Measurements from ENCODE around the gene GOLGA6L10. TPM values are rescaled to one million over a fixed set of nuclear protein-coding genes. Genes with fewer than 3 reads are reported as not detected.
"Not testable (repeated sequence)": the region's sequence is repeated elsewhere in the genome, so short reads cannot be mapped to it uniquely, and the experiment has no call there.

Gene GOLGA6L10
- total RNA-seq, 2 donors from 2014 or later = 1.4 to 1.8 TPM

DNA sequence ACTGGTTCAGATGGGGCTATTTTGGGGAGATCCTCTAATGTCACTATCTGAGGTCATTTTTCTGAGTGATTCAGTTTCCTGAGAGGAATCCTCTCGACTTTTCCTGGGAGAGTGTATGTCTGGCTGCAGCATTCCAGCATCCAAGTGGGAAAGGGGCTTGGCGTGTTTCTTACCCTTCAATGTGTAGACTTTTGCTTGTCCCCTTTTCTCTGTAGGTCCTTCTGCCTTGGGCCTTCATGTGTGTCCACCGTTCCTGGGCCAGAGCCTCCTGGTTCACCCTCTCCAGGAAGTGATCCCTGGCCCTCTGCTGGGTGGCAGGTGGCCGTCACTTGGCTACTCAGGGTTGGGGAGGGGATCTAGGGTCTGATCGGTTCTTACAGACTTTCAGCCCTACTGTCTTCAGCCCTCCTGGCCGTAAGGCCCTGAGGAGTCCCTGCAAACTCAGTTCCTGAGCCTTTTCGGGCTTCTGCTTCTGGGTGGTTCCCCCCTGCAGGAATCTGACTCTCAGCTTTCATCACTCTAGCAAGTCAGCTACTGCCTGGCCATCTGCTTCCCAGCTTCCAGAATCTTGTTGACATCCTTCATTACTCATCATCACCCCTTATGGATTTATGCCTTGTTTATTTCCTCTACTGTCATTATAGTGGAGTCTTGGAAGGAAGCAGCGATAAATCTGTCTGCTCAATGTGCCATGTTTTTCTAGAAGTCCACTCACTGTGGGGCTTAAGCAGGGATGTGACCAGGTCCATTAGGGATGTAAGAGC, 36.5 kb downstream of the GOLGA6L10 start:
- no peaks in the 10 kb centered on the region for H3K36me3 ChIP-seq
- H3K4me3 ChIP-seq = no peak overlapping the region
- TF ChIP-seq, protein P1, sequence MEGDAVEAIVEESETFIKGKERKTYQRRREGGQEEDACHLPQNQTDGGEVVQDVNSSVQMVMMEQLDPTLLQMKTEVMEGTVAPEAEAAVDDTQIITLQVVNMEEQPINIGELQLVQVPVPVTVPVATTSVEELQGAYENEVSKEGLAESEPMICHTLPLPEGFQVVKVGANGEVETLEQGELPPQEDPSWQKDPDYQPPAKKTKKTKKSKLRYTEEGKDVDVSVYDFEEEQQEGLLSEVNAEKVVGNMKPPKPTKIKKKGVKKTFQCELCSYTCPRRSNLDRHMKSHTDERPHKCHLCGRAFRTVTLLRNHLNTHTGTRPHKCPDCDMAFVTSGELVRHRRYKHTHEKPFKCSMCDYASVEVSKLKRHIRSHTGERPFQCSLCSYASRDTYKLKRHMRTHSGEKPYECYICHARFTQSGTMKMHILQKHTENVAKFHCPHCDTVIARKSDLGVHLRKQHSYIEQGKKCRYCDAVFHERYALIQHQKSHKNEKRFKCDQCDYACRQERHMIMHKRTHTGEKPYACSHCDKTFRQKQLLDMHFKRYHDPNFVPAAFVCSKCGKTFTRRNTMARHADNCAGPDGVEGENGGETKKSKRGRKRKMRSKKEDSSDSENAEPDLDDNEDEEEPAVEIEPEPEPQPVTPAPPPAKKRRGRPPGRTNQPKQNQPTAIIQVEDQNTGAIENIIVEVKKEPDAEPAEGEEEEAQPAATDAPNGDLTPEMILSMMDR (IDR thresholded peaks at IDR 0.05) = no peak
- H3K27ac ChIP-seq = no peak overlapping the region
- intact Hi-C loops (cut with DNase I) = no loop called here
- no peaks in the 10 kb centered on the region for H3K27me3 ChIP-seq
- no peaks in the 10 kb centered on the region for H3K4me1 ChIP-seq
- DNase-seq = no peak
- H3K9me3 ChIP-seq = no peaks in the 10 kb centered on the region
- no peak overlapping the region for H3K9ac ChIP-seq (ENCODE audit: low read depth in 2 of 2, low read length in 2 of 2)

DNA sequence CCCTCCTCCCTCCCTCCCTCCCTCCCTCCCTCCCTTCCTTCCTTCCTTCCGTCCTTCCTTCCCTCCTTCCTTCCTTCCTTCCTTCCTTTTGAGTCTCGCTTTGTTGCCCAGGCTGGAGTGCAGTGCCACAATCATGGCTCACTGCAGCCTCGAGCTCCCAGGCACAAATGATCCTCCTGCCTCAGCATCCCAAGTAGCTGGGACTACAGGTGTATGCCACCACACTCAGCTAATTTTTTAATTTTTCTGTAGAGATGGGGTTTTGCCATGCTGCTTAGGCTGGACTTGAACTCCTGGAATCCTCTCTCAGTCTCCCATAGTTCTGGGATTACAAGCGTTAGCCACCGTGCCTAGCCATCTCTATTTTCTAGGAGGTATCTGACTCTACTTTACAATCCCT, 38.0 kb downstream of the GOLGA6L10 start:
- H3K4me3 ChIP-seq; DNase-seq; intact Hi-C loops (cut with DNase I); H3K36me3 ChIP-seq; H3K4me1 ChIP-seq; H3K9ac ChIP-seq (ENCODE audit: low read depth in 2 of 2, low read length in 2 of 2); H3K27ac ChIP-seq; H3K27me3 ChIP-seq; H3K9me3 ChIP-seq: not testable (repeated sequence)

DNA sequence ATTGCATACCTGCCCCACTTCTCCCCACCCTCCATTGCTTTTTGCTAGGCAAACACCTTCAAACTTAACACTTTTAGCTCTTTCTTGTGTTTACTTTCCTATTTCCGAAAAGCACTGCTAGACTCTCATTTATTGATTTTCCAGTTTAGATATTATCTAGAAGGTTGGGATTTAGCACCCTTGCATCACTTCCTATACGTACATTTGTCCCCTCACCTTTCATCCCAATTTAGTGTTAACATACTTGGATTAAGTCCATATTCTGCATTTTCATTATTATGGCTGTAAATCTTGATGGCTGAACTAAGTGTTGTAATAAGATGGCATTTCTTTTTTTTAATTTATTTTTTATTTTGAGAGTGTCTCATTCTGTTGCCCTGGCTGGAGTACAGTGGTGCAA, 39.5 kb downstream of the GOLGA6L10 start:
- no peak overlapping the region for H3K9ac ChIP-seq (ENCODE audit: low read depth in 2 of 2, low read length in 2 of 2)
- intact Hi-C loops (cut with DNase I) = no loop called here
- TF ChIP-seq, protein P1 (IDR thresholded peaks at IDR 0.05) = no peak

DNA sequence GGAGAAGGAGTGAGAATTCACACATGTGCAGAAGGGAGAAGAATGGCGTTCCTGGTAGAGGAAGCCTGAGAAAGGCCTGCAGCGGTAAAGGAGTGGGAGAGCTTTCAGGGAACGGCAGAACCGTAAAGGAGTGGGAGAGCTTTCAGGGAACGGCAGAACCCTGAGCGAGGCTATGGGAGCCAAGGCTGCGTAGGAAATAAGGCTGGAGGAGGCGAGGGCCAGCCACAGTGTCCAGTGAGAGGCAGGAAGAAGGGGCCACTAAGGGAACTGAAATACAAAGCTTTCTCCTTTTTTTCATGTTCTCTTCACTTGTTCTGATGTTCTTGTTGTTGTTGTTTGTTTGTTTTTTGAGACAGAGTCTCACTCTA, 41.6 kb downstream of the GOLGA6L10 start:
- no peak overlapping the region for H3K27ac ChIP-seq
- H3K4me1 ChIP-seq = no peaks in the 10 kb centered on the region
- no peaks in the 10 kb centered on the region for H3K27me3 ChIP-seq
- H3K4me3 ChIP-seq = no peak overlapping the region
- H3K9me3 ChIP-seq = no peaks in the 10 kb centered on the region
- intact Hi-C loops (cut with DNase I) = no loop called here
- H3K36me3 ChIP-seq = no peaks in the 10 kb centered on the region
- TF ChIP-seq, protein P1 (IDR thresholded peaks at IDR 0.05) = no peak
- no peak overlapping the region for H3K9ac ChIP-seq (ENCODE audit: low read depth in 2 of 2, low read length in 2 of 2)
- no peak for DNase-seq

More for the DNA sequence above, 39.5 kb downstream of the GOLGA6L10 start:
- DNase-seq = no peak
- Histone ChIP-seq H3K9me3 (no peaks in the 10 kb centered on the region), H3K4me3 (no peak overlapping the region), H3K27me3 (no peaks in the 10 kb centered on the region), H3K36me3 (no peaks in the 10 kb centered on the region), H3K27ac (no peak overlapping the region), H3K4me1 (no peaks in the 10 kb centered on the region)

DNA sequence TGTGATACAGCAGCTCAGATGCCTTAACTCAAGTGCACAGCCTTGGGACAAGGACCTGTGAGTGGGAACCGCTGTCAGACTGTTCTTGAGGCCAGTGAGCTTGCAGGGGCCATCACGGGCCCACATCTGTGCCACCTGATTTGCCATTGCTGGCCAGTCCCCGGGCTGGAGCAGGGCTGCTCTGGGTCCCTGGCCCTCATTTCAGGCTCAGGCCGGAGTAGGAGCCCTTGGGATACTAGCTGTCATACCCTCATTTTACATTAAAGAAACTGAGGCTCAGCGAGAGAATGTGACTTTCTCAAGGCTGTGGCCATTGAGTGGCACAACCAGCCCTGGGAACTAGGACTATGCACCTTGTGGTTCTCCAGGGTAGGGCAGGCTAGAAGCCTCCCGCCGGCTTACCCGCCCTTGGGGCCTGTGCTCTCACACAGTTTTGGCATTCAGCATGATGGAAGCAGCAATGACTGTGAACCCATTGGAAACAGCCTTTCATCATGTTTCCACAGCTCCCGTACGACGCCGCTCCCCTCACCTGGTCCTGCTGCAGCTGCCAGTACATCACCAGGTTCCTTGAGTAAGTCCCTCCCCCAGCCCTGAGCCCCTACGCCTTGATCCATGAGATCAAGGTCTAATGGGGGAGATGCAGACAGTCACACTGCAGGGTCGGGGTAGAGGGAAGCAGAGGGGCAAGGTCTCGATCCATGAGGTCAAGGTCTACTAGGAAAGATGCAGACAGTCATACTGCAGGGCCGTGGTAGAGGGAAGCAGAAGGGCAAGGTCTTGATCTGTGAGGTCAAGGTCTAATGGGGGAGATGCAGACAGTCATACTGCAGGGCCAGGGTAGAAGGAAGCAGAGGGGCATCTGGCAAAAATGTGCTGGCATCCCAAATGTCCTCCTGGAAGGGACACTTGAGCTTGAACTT, 42.2 kb downstream of the GOLGA6L10 start:
- intact Hi-C loops (cut with DNase I) = no loop called here
- no peaks in the 10 kb centered on the region for H3K27me3 ChIP-seq
- H3K9me3 ChIP-seq = no peaks in the 10 kb centered on the region
- no peaks in the 10 kb centered on the region for H3K4me1 ChIP-seq
- H3K9ac ChIP-seq (ENCODE audit: low read depth in 2 of 2, low read length in 2 of 2) = no peak overlapping the region
- no peaks in the 10 kb centered on the region for H3K36me3 ChIP-seq
- no peak overlapping the region for H3K27ac ChIP-seq
- DNase-seq = no peak
- TF ChIP-seq, protein P1 (IDR thresholded peaks at IDR 0.05) = no peak
- no peak overlapping the region for H3K4me3 ChIP-seq

All from colonic mucosa (tissue), 4 donors.